Endothelial cell (in vitro differentiated cells): ENCODE results near the gene DRC7. TPM values are rescaled to one million over a fixed set of nuclear protein-coding genes. Genes with fewer than 3 reads are reported as not detected.

Source experiments
- DNase-seq: peaks from one replicate; pipeline ENCODE4 v3.0.0; 2021; ENCODE audit warnings: low spot score
- H3K27ac Mint-ChIP-seq: one replicate; pipeline ENCODE4 v1.8.0; 2021; ENCODE audit warnings: mixed read lengths, inconsistent platforms; ENCODE audit not compliant: unreplicated experiment
- H3K27me3 Mint-ChIP-seq: one replicate; pipeline ENCODE4 v1.8.0; 2021; ENCODE audit warnings: mild to moderate bottlenecking, moderate library complexity, mixed read lengths, inconsistent platforms; ENCODE audit not compliant: unreplicated experiment
- H3K36me3 Mint-ChIP-seq: one replicate; pipeline ENCODE4 v1.8.0; 2021; ENCODE audit warnings: mild to moderate bottlenecking, low read depth, mixed read lengths, inconsistent platforms; ENCODE audit not compliant: unreplicated experiment
- H3K4me1 Mint-ChIP-seq: one replicate; pipeline ENCODE4 v1.8.0; 2021; ENCODE audit warnings: mild to moderate bottlenecking, mixed read lengths, inconsistent platforms; ENCODE audit not compliant: unreplicated experiment
- H3K4me3 Mint-ChIP-seq: one replicate; pipeline ENCODE4 v1.8.0; 2021; ENCODE audit warnings: mild to moderate bottlenecking, mixed read lengths, inconsistent platforms; ENCODE audit not compliant: unreplicated experiment
- H3K9me3 Mint-ChIP-seq: one replicate; pipeline ENCODE4 v1.8.0; 2021; ENCODE audit warnings: mixed read lengths, inconsistent platforms; ENCODE audit not compliant: unreplicated experiment
- total RNA-seq: library from RNA; stranded (reverse); fragmentation: NEBNext Ultra II Directional; extraction: Animal tissue kit (Norgen Biotek cat#: 25700); gene quantifications from one replicate; pipeline ENCODE4 v1.2.1, GENCODE V29; 2021; ENCODE audit not compliant: unreplicated experiment
- TF ChIP-seq, protein P1 (sequence below): fragments of 200-600 bp; sonication (generic); IDR thresholded peaks from one replicate; pipeline ENCODE4 v1.5.0; 2021; ENCODE audit warnings: antibody characterized with exemption; ENCODE audit not compliant: unreplicated experiment

The DRC7 gene
- total RNA-seq, 1 donor from 2014 or later = 1.8 TPM

DNA sequence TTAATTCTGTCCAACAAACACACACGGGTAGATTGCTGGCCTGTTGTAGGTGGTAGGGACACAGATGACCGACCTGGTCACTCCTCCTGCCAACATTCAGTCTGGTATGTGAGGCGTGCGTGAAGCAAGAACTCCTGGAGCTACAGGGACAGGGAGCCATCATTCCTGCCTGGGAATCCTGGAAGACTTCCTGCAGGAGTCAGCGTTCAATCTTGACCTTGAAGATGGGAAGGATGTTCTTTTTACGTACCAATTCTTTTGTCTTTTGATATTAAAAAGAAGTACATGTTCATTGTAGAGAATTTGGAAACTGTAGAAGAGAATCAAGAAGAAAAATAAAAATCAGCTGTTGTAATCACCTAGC lies 30.0 kb upstream of the DRC7 start:
- TF ChIP-seq, protein P1, sequence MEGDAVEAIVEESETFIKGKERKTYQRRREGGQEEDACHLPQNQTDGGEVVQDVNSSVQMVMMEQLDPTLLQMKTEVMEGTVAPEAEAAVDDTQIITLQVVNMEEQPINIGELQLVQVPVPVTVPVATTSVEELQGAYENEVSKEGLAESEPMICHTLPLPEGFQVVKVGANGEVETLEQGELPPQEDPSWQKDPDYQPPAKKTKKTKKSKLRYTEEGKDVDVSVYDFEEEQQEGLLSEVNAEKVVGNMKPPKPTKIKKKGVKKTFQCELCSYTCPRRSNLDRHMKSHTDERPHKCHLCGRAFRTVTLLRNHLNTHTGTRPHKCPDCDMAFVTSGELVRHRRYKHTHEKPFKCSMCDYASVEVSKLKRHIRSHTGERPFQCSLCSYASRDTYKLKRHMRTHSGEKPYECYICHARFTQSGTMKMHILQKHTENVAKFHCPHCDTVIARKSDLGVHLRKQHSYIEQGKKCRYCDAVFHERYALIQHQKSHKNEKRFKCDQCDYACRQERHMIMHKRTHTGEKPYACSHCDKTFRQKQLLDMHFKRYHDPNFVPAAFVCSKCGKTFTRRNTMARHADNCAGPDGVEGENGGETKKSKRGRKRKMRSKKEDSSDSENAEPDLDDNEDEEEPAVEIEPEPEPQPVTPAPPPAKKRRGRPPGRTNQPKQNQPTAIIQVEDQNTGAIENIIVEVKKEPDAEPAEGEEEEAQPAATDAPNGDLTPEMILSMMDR = no peak
- Mint-ChIP-seq H3K36me3 (peaks cover 3% of the 10 kb centered on the region), H3K27me3 (peaks cover 9% of the 10 kb centered on the region), H3K27ac (no peak overlapping the region), H3K9me3 (no peaks in the 10 kb centered on the region), H3K4me1 (peaks cover 26% of the 10 kb centered on the region), H3K4me3 (no peak overlapping the region)
- no peak for DNase-seq

DNA sequence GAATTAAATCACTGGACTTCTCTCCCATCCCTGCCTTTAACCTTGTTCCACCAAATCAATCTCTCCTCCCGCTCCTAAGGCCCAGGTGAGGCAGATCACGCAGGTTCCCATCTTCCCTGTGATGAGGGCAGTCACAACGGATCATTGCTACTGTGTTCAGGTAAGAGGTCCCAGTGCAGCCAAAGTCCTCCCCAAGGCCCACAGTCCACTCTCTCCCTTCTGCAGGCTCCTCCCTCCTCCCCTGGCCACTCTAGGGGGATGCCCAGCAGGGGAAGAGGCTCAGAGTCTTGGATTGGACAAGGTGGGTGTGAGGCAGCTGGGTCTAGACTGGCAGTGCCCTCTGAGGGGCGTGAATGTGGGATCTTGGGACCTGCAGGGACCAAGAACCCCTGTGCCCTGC lies 29.1 kb upstream of the DRC7 start:
- Mint-ChIP-seq H3K9me3 (no peaks in the 10 kb centered on the region), H3K27ac (no peak overlapping the region), H3K4me3 (no peak overlapping the region), H3K36me3 (peaks cover 3% of the 10 kb centered on the region), H3K4me1 (peaks cover 31% of the 10 kb centered on the region), H3K27me3 (peaks cover 9% of the 10 kb centered on the region)
- TF ChIP-seq, protein P1 = no peak
- DNase-seq = no peak

DNA sequence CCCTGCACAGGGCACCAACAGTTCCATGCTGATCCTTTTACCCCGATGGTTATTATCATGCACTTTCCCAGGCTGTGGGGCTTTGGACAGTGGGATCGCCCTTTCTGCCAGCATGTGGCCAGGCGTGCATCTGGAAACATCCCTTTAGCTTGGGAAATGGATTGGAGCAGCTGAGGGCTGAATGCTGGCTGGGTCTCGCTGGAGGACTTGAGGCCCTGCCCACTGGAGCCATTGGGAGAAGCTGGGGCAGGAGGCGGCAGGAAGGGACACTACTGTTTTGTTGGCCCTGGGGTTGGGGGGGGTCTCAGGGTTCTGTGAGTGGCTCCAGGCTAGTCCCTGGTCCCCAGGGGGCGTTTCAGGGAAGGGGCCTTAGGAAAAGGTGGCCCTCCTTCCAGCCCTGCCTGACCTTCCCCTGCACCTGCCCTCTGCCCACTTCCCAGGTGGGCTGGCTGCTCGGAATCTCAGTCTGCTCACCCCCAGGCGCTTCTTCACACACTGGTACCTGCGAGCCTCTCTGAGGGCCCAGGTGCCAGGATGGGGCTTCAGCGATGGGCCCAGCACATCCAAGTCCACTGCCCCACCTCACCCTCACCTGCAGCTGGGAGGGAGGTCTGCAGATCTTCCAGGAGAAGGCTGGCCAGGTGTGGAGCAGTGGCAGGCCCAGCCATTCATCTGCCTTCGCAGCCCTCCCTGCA lies 28.1 kb upstream of the DRC7 start:
- Mint-ChIP-seq H3K36me3 (peaks cover 3% of the 10 kb centered on the region), H3K9me3 (no peaks in the 10 kb centered on the region), H3K27ac (no peak overlapping the region), H3K4me1 (peaks cover 37% of the 10 kb centered on the region), H3K27me3 (peaks cover 9% of the 10 kb centered on the region), H3K4me3 (no peak overlapping the region)
- DNase-seq = no peak
- TF ChIP-seq, protein P1 = no peak

DNA sequence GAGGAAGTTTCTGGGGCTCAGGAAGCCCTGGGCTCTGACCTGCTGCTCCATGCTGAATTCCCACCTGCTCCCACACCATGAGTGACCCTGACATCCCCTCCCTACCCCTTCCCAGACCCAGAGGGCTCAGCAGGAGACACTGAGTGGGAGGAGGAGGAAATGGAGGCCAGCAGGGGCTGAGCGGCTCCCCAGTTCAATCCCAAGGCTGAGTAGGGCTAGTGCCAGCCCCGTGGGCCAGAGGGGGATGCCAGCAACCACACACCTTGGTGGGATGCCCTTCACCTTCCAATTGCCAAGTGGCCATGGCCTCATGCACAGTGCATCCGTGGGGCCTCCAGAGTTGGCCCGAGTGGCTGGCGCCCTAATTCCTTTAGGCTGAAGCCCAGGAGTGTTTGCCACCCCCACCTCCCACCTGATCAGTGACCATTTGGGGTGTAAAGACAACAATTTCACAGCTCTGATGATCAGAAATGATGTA lies 27.5 kb upstream of the DRC7 start:
- TF ChIP-seq, protein P1 = no peak
- H3K36me3 Mint-ChIP-seq = peaks cover 3% of the 10 kb centered on the region
- no peak overlapping the region for H3K27ac Mint-ChIP-seq
- no peak overlapping the region for H3K4me3 Mint-ChIP-seq
- H3K27me3 Mint-ChIP-seq = peaks cover 9% of the 10 kb centered on the region
- H3K9me3 Mint-ChIP-seq = no peaks in the 10 kb centered on the region
- peaks cover 37% of the 10 kb centered on the region for H3K4me1 Mint-ChIP-seq
- DNase-seq = no peak

DNA sequence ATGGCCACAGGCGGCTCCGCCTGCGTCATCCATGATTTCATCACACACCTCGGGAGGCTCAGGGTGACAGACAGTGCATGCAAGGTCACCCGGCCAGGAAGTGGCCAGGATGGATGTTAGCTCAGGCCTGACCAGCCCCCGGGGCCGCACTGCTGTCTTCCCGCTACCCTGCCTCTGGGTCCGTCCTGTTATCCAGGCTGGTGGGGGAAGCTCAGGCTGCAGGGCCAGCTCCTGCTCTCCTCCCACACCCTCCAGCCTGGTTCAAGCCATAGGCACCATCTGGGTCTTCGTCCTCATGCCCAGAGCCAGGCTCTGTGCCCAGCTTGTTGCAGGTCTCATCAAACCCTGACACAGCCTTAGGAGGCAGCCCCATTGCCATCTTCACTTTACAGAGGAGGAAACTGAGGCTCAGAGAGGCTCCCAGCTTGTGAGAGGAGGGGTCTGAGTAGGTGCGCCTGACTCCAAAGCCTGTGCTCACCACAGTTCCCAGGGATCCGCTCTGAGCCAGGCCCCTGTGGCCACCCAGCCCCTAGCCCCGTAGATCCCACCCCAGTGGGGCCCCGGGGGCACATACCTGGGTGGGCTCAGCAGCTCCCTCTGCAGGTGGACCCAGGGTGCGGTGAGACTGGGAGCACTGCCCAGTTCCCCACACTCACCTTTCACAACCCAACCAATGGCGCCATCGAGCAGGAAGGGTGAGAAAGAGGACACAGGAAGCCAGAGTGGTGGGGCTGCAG lies 26.9 kb upstream of the DRC7 start:
- no peak for DNase-seq
- Mint-ChIP-seq H3K27ac (no peak overlapping the region), H3K27me3 (peaks cover 9% of the 10 kb centered on the region), H3K4me1 (peaks cover 37% of the 10 kb centered on the region), H3K9me3 (no peaks in the 10 kb centered on the region), H3K36me3 (peaks cover 3% of the 10 kb centered on the region), H3K4me3 (no peak overlapping the region)
- TF ChIP-seq, protein P1 = no peak
